Measurements from ENCODE around the gene CMBL. TPM values are rescaled to one million over a fixed set of nuclear protein-coding genes. Genes with fewer than 3 reads are reported as not detected.
"Not testable (repeated sequence)": the region's sequence is repeated elsewhere in the genome, so short reads cannot be mapped to it uniquely, and the experiment has no call there.

The CMBL gene
- total RNA-seq, 3 donors from 2014 or later: 8.2 to 9.4 (median 9.2) TPM

- not testable (repeated sequence) for H3K4me1 ChIP-seq; DNase-seq (ENCODE audit: low spot score in 2 of 2)
Measured at GRCh38 chr5:10344461-10345106, 36.9 kb upstream of the CMBL start.

GRCh38 chr5:10343486-10343885 lies 35.8 kb upstream of the CMBL start:
- H3K4me1 ChIP-seq: no peaks in the 10 kb centered on the region
- no peak overlapping the region for H3K27ac ChIP-seq
- no peaks in the 10 kb centered on the region for H3K9me3 ChIP-seq
- no peak for DNase-seq (ENCODE audit: low spot score in 2 of 2)
- no peaks in the 10 kb centered on the region for H3K27me3 ChIP-seq
- no peak overlapping the region for H3K4me3 ChIP-seq
- H3K36me3 ChIP-seq: no peaks in the 10 kb centered on the region
- intact Hi-C loops (cut with DNase I; ENCODE audit: low total_unique reads): no loop called here
- TF ChIP-seq POLR2A (IDR thresholded peaks at IDR 0.05) (no peak), POLR2AphosphoS5 (IDR thresholded peaks at IDR 0.05) (no peak)

More at GRCh38 chr5:10344461-10345106, 36.9 kb upstream of the CMBL start:
- H3K9me3 ChIP-seq; H3K27ac ChIP-seq; H3K36me3 ChIP-seq; intact Hi-C loops (cut with DNase I; ENCODE audit: low total_unique reads); H3K4me3 ChIP-seq; H3K27me3 ChIP-seq: not testable (repeated sequence)
- peak in 1 of 3 donors; percentile 25 for TF ChIP-seq POLR2AphosphoS5 (IDR thresholded peaks at IDR 0.05)

GRCh38 chr5:10339958-10340357 lies 32.3 kb upstream of the CMBL start:
- Histone ChIP-seq H3K9me3 (no peaks in the 10 kb centered on the region), H3K27ac (no peak overlapping the region), H3K4me3 (no peak overlapping the region), H3K4me1 (no peaks in the 10 kb centered on the region), H3K36me3 (no peaks in the 10 kb centered on the region), H3K27me3 (no peaks in the 10 kb centered on the region)
- DNase-seq (ENCODE audit: low spot score in 2 of 2): no peak
- TF ChIP-seq POLR2A (IDR thresholded peaks at IDR 0.05) (no peak), POLR2AphosphoS5 (IDR thresholded peaks at IDR 0.05) (no peak), CTCF (IDR thresholded peaks at IDR 0.05) (no peak)
- intact Hi-C loops (cut with DNase I; ENCODE audit: low total_unique reads): no loop called here

GRCh38 chr5:10339058-10339811 lies 31.5 kb upstream of the CMBL start:
- no peak for TF ChIP-seq CTCF (IDR thresholded peaks at IDR 0.05)
- TF ChIP-seq POLR2A (IDR thresholded peaks at IDR 0.05): no peak
- TF ChIP-seq POLR2AphosphoS5 (IDR thresholded peaks at IDR 0.05): no peak
- Histone ChIP-seq H3K4me1 (no peaks in the 10 kb centered on the region), H3K27me3 (no peaks in the 10 kb centered on the region), H3K9me3 (no peaks in the 10 kb centered on the region), H3K4me3 (no peak overlapping the region), H3K36me3 (no peaks in the 10 kb centered on the region), H3K27ac (no peak overlapping the region)
- intact Hi-C loops (cut with DNase I; ENCODE audit: low total_unique reads): no loop called here
- no peak for DNase-seq (ENCODE audit: low spot score in 2 of 2)

- H3K4me3 ChIP-seq: no peak overlapping the region
- intact Hi-C loops (cut with DNase I; ENCODE audit: low total_unique reads): no loop called here
- no peaks in the 10 kb centered on the region for H3K9me3 ChIP-seq
- no peak for TF ChIP-seq POLR2A (IDR thresholded peaks at IDR 0.05)
- TF ChIP-seq POLR2AphosphoS5 (IDR thresholded peaks at IDR 0.05): no peak
- no peak for TF ChIP-seq CTCF (IDR thresholded peaks at IDR 0.05)
- no peak overlapping the region for H3K27ac ChIP-seq
- no peaks in the 10 kb centered on the region for H3K36me3 ChIP-seq
- no peaks in the 10 kb centered on the region for H3K27me3 ChIP-seq
- H3K4me1 ChIP-seq: no peaks in the 10 kb centered on the region
- no peak for DNase-seq (ENCODE audit: low spot score in 2 of 2)
Measured at GRCh38 chr5:10338686-10339057, 31.0 kb upstream of the CMBL start.

GRCh38 chr5:10337986-10338385 lies 30.3 kb upstream of the CMBL start:
- Histone ChIP-seq H3K4me1 (no peaks in the 10 kb centered on the region), H3K4me3 (no peak overlapping the region), H3K9me3 (no peaks in the 10 kb centered on the region), H3K27me3 (no peaks in the 10 kb centered on the region), H3K36me3 (no peaks in the 10 kb centered on the region), H3K27ac (no peak overlapping the region)
- intact Hi-C loops (cut with DNase I; ENCODE audit: low total_unique reads): no loop called here
- no peak for TF ChIP-seq CTCF (IDR thresholded peaks at IDR 0.05)
- no peak for TF ChIP-seq POLR2AphosphoS5 (IDR thresholded peaks at IDR 0.05)
- TF ChIP-seq POLR2A (IDR thresholded peaks at IDR 0.05): no peak
- DNase-seq (ENCODE audit: low spot score in 2 of 2): no peak
